ENCODE measurements around the gene TMEM254.
"Not testable (repeated sequence)": the region's sequence is repeated elsewhere in the genome, so short reads cannot be mapped to it uniquely, and the experiment has no call there.

TMEM254 gene

DNA sequence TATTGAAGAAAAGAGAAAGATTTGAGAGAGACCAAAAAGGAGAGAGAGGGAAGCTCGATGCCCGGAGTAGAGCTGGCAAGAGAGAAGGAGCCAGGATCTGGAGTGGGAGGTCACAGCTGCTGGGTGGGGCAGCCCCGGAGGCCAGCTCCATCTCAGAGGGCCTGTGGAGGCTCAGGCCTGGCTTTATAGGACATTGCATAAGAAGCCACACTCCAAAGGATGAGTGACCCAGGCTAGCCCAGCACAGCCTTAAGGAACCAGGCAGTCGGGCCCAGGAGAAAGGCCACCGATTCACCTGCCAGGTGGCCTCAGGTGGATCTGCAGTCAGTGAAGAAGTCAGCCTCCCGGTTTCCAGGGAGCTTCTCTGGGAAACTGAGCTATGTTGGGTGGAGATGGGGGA, 54.7 kb downstream of the TMEM254 start:
- DNase-seq (ENCODE audit: low read depth in 2 of 2), result no peak

- DNase-seq (ENCODE audit: low read depth in 2 of 2), result not testable (repeated sequence)
These were observed 55.2 kb downstream of the TMEM254 start for GRCh38 chr10:80133687-80134086.

- no peak for DNase-seq (ENCODE audit: low read depth in 2 of 2)
These were observed 57.7 kb downstream of the TMEM254 start for GRCh38 chr10:80136134-80136571.

- DNase-seq (ENCODE audit: low read depth in 2 of 2), result no peak
These were observed 58.8 kb downstream of the TMEM254 start for GRCh38 chr10:80137031-80137862.

GRCh38 chr10:80137920-80138319, 59.5 kb downstream of the TMEM254 start:
- no peak for DNase-seq (ENCODE audit: low read depth in 2 of 2)

GRCh38 chr10:80139265-80139664, 60.8 kb downstream of the TMEM254 start:
- DNase-seq (ENCODE audit: low read depth in 2 of 2), result no peak

GRCh38 chr10:80140251-80140650, 61.8 kb downstream of the TMEM254 start:
- no peak for DNase-seq (ENCODE audit: low read depth in 2 of 2)

GRCh38 chr10:80141696-80142460, 63.4 kb downstream of the TMEM254 start:
- no peak for DNase-seq (ENCODE audit: low read depth in 2 of 2)

Measured in activated CD4-positive, alpha-beta T cell treated with anti-CD3 and anti-CD28 coated beads for 24 hours (primary cell).